K562 (cell line): ENCODE measurements around the gene FKBP15.

Source experiments
- POLR2AphosphoS5 ChIP-seq: IDR thresholded peaks from 2 replicates; pipeline ENCODE4 v1.6.1; 2011; ENCODE audit warnings: mild to moderate bottlenecking, low read depth, low read length, moderate library complexity; ENCODE audit not compliant: control insufficient read depth, insufficient read depth
- SNRNP70 ChIP-seq: fragments of 200-400 bp; formaldehyde crosslinking; optimal IDR thresholded peaks from 2 replicates; pipeline ENCODE3; 2017; ENCODE audit warnings: low read depth, low read length

DNA sequence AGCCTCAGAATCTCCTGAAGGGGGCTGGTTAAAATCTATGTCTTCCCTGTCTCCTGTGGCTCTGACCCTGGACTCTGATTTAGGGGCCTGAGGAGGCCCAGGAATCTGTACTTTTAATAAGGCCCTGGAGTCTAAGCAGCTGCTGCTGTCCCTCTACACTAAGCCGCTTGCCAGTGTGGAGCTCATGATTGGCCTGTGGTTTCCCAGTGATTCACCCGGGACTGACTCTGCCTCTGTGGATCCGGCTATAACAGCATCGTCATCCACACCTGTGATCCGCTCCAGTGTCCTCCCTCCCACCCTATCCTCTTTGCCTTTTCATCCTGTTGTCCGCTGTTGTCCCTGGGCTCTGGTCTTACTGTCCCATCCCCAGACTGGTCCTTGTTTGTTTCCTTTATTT, 66.6 kb downstream of the FKBP15 start:
- TF ChIP-seq SNRNP70 (no peak), POLR2AphosphoS5 (no peak)
